Fibroblast of villous mesenchyme (primary cell): ENCODE data around the gene IST1. TPM values are rescaled to one million over a fixed set of nuclear protein-coding genes. Genes with fewer than 3 reads are reported as not detected.
"Not testable (repeated sequence)": the region's sequence is repeated elsewhere in the genome, so short reads cannot be mapped to it uniquely, and the experiment has no call there.

Source experiments
- DNase-seq: peaks from one replicate; pipeline ENCODE4 v3.0.0-alpha.2; 2010; ENCODE audit warnings: low read depth
- H3K4me3 ChIP-seq: 2 replicates; pipeline ENCODE4 v1.5.1; 2011; ENCODE audit warnings: low read depth, mild to moderate bottlenecking, low read length
- total RNA-seq: library from RNA; depleted of rRNA; stranded (reverse); fragments of >200 nt; gene quantifications from 2 replicates; pipeline ENCODE4 v1.2.3, GENCODE V29; 2012
- TF ChIP-seq, protein P1 (sequence below): IDR thresholded peaks from 2 replicates; pipeline ENCODE4 v1.5.1; 2012; ENCODE audit warnings: low read depth, mild to moderate bottlenecking, low read length; ENCODE audit not compliant: insufficient read depth

The IST1 gene
- total RNA-seq, 1 donor = 206 TPM

DNA sequence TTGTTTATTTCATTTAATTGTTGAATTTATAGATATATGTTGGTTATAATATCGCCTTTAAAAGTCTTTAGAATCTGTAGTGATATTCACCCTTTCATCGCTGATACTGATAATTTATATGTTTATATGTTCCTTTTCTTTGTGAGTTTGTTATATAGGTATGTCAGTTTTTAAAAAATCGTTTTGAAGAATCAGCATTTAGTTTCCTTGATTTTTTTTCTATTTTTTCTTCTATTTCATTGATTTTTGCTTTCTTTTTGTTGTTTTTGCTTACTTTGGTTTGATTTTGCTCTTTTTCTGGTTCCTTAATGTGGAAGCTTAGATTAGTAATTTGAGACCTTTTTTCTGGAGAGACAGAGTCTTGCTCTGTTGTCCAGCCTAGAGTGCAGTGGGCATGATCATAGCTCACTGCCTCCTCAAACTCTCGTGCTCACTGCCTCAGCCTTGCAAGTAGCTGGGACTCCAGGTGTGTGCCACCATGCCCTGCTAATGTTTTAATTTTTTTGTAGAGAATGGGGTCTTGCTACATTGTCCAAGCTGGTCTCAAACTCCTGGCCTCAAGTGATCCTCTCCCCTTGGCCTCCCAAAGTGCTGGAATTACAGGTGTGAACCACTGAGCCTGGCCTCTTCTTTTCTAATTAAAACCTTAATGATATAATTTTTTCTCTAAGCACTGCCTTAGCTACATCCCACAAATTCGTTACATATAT is 7.5 kb downstream of the IST1 start:
- DNase-seq = no peak
- TF ChIP-seq, protein P1, sequence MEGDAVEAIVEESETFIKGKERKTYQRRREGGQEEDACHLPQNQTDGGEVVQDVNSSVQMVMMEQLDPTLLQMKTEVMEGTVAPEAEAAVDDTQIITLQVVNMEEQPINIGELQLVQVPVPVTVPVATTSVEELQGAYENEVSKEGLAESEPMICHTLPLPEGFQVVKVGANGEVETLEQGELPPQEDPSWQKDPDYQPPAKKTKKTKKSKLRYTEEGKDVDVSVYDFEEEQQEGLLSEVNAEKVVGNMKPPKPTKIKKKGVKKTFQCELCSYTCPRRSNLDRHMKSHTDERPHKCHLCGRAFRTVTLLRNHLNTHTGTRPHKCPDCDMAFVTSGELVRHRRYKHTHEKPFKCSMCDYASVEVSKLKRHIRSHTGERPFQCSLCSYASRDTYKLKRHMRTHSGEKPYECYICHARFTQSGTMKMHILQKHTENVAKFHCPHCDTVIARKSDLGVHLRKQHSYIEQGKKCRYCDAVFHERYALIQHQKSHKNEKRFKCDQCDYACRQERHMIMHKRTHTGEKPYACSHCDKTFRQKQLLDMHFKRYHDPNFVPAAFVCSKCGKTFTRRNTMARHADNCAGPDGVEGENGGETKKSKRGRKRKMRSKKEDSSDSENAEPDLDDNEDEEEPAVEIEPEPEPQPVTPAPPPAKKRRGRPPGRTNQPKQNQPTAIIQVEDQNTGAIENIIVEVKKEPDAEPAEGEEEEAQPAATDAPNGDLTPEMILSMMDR = no peak
- no peak overlapping the region for H3K4me3 ChIP-seq

DNA sequence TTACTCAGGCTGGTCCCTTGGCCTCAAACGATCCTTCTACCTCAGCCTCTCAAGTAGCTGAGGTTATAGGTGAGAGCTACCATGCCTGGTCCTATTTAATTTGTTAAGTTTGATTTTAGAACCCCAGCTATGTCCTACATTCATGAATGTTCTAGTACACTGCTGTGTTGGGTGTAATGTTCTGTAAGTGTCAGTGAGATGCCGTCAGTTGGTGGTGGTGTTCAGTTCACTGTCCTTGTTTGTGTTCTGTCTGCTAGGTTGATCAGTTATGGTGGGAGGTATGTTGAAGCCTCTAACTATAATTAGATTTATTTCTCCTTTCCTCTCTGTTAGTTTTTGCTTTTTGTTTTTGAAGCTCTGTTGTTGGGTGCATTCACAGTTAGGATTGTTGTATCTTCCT is 8.3 kb downstream of the IST1 start:
- TF ChIP-seq, protein P1 = no peak
- no peak for DNase-seq
- H3K4me3 ChIP-seq = no peak overlapping the region

DNA sequence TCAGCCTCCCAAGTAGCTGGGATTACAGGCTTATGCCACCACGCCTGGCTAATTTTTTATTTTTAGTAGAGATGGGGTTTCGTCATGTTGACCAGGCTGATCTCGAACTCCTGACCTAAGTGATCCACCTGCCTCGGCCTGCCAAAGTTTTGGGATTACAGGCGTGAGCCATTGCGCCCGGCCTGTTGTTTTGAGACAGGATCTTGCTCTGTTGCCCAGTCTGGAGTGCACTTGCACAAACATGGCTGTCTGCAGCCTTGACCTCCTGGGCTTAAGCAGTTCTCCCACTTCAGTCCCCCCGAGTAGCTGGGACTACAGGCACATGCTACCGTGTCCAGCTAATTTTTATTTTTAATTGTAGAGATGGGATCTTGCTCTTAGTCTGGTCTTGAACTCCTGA is 8.9 kb downstream of the IST1 start:
- no peak for DNase-seq
- TF ChIP-seq, protein P1 = no peak
- H3K4me3 ChIP-seq = no peak overlapping the region

- H3K4me3 ChIP-seq, DNase-seq: not testable (repeated sequence)
Observed at GRCh38 chr16:71905765-71906164, 10.4 kb downstream of the IST1 start.

DNA sequence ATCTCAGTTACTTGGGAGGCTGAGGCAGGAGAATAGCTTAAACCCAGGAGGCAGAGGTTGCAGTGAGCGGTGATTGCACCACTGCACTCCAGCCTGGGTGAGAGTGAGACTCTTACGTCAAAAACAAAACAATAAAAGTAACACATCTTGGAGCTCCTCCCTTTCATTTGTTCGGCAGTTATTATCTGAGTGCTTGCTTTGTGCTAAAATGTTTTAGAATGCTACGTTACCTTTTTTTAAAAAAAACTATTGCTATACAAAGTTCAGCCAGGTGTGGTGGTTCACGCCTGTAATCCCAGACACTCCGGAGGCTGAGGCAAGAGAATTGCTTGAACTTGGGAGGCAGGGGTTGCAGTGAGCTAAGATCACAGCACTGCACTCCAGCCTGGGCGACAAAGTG is 15.8 kb downstream of the IST1 start:
- TF ChIP-seq, protein P1 = no peak
- H3K4me3 ChIP-seq = no peak overlapping the region

GRCh38 chr16:71912534-71913275 is 17.4 kb downstream of the IST1 start:
- TF ChIP-seq, protein P1 = no peak
- no peak overlapping the region for H3K4me3 ChIP-seq
- no peak for DNase-seq

More for the DNA sequence above, 15.8 kb downstream of the IST1 start:
- no peak for DNase-seq

- no peak for DNase-seq
- H3K4me3 ChIP-seq = no peak overlapping the region
- TF ChIP-seq, protein P1 = no peak
Observed at GRCh38 chr16:71914802-71915201, 19.5 kb downstream of the IST1 start.
